ENCODE data around the gene HTR1E.

HTR1E gene

GRCh38 chr6:87040729-87041128 lies 103.4 kb downstream of the HTR1E start:
- no peaks in the 10 kb centered on the region for H3K27me3 ChIP-seq (ENCODE audit: control insufficient read depth in 3 of 3, insufficient read depth in 3 of 3, low read depth in 1 of 3, low read length in 3 of 3)
- H2BK15ac ChIP-seq (ENCODE audit: low read length) = no peak overlapping the region
- H3K18ac ChIP-seq (ENCODE audit: low read length) = no peak overlapping the region
- WGBS, 2 donors (ENCODE audit: extremely low coverage in 2 of 2, insufficient read length in 2 of 2, insufficient replicate concordance in 1 of 2) = no CpG with 5 or more reads among the region's 4 CpGs
- H3K36me3 ChIP-seq (replicated peaks in 1 of 2; ENCODE audit: control insufficient read depth in 2 of 2, insufficient read depth in 2 of 2, low read length in 2 of 2) = no peaks in the 10 kb centered on the region
- H3K9me3 ChIP-seq (replicated peaks in 1 of 2; ENCODE audit: control insufficient read depth in 2 of 2, insufficient read depth in 1 of 2, low read depth in 1 of 2, low read length in 2 of 2) = peaks cover 0 to 2% of the 10 kb centered on the region in 2 donors
- H4K8ac ChIP-seq (ENCODE audit: low read depth, low read length) = no peak overlapping the region
- H3K14ac ChIP-seq (ENCODE audit: low read length) = no peak overlapping the region
- H3K23ac ChIP-seq (ENCODE audit: low read depth, low read length, poor library complexity) = no peak overlapping the region
- H3K9ac ChIP-seq (ENCODE audit: low read depth, low read length, poor library complexity) = no peak overlapping the region
- H3K4me2 ChIP-seq (ENCODE audit: insufficient read depth, low read length, poor library complexity, severe bottlenecking) = no peak overlapping the region
- no peak overlapping the region for H2AK5ac ChIP-seq (ENCODE audit: low read depth, low read length)
- H3K27ac ChIP-seq (replicated peaks; ENCODE audit: low read length) = no peak overlapping the region
- no peak overlapping the region for H2BK5ac ChIP-seq (ENCODE audit: low read length)
- H3K4me3 ChIP-seq (ENCODE audit: low read length in 2 of 2) = no peak overlapping the region
- DNase-seq (ENCODE audit: low spot score) = no peak
- H3K4ac ChIP-seq (ENCODE audit: low read length) = no peak overlapping the region
- H4K91ac ChIP-seq (ENCODE audit: low read depth, low read length, poor library complexity) = no peak overlapping the region
- H2BK12ac ChIP-seq (ENCODE audit: low read length) = no peak overlapping the region
- H3K4me1 ChIP-seq (ENCODE audit: control insufficient read depth in 2 of 2, insufficient read depth in 1 of 2, low read depth in 1 of 2, low read length in 2 of 2) = no peaks in the 10 kb centered on the region
- H2BK120ac ChIP-seq (ENCODE audit: low read depth, low read length) = no peak overlapping the region
- no peaks in the 10 kb centered on the region for H3K79me1 ChIP-seq (ENCODE audit: low read depth, low read length)
- H2AFZ ChIP-seq (ENCODE audit: low read length) = no peak overlapping the region

GRCh38 chr6:87045521-87046075 lies 108.3 kb downstream of the HTR1E start:
- WGBS, 2 donors (ENCODE audit: extremely low coverage in 2 of 2, insufficient read length in 2 of 2, insufficient replicate concordance in 1 of 2) = no CpG with 5 or more reads among the region's 5 CpGs
- H4K8ac ChIP-seq (ENCODE audit: low read depth, low read length) = no peak overlapping the region

GRCh38 chr6:87049779-87050178 lies 112.5 kb downstream of the HTR1E start:
- no peak overlapping the region for H3K4me3 ChIP-seq (ENCODE audit: low read length in 2 of 2)
- no peak for DNase-seq (ENCODE audit: low spot score)
- no peak overlapping the region for H2BK120ac ChIP-seq (ENCODE audit: low read depth, low read length)
- no peak overlapping the region for H3K4ac ChIP-seq (ENCODE audit: low read length)
- H2BK5ac ChIP-seq (ENCODE audit: low read length) = no peak overlapping the region
- H3K4me2 ChIP-seq (ENCODE audit: insufficient read depth, low read length, poor library complexity, severe bottlenecking) = no peak overlapping the region
- H3K36me3 ChIP-seq (replicated peaks in 1 of 2; ENCODE audit: control insufficient read depth in 2 of 2, insufficient read depth in 2 of 2, low read length in 2 of 2) = no peaks in the 10 kb centered on the region
- no peak overlapping the region for H2AK5ac ChIP-seq (ENCODE audit: low read depth, low read length)
- no peak overlapping the region for H3K18ac ChIP-seq (ENCODE audit: low read length)
- no peak overlapping the region for H2BK12ac ChIP-seq (ENCODE audit: low read length)
- H3K23ac ChIP-seq (ENCODE audit: low read depth, low read length, poor library complexity) = no peak overlapping the region
- WGBS, 2 donors (ENCODE audit: extremely low coverage in 2 of 2, insufficient read length in 2 of 2, insufficient replicate concordance in 1 of 2) = no CpG with 5 or more reads among the region's 1 CpG
- H3K14ac ChIP-seq (ENCODE audit: low read length) = no peak overlapping the region
- no peak overlapping the region for H2BK15ac ChIP-seq (ENCODE audit: low read length)
- no peaks in the 10 kb centered on the region for H3K9me3 ChIP-seq (replicated peaks in 1 of 2; ENCODE audit: control insufficient read depth in 2 of 2, insufficient read depth in 1 of 2, low read depth in 1 of 2, low read length in 2 of 2)
- H2AFZ ChIP-seq (ENCODE audit: low read length) = no peak overlapping the region
- H4K8ac ChIP-seq (ENCODE audit: low read depth, low read length) = no peak overlapping the region
- H3K27ac ChIP-seq (replicated peaks; ENCODE audit: low read length) = no peak overlapping the region
- H4K91ac ChIP-seq (ENCODE audit: low read depth, low read length, poor library complexity) = no peak overlapping the region
- no peaks in the 10 kb centered on the region for H3K27me3 ChIP-seq (ENCODE audit: control insufficient read depth in 3 of 3, insufficient read depth in 3 of 3, low read depth in 1 of 3, low read length in 3 of 3)
- H3K9ac ChIP-seq (ENCODE audit: low read depth, low read length, poor library complexity) = no peak overlapping the region
- no peaks in the 10 kb centered on the region for H3K4me1 ChIP-seq (ENCODE audit: control insufficient read depth in 2 of 2, insufficient read depth in 1 of 2, low read depth in 1 of 2, low read length in 2 of 2)
- H3K79me1 ChIP-seq (ENCODE audit: low read depth, low read length) = no peaks in the 10 kb centered on the region

More at GRCh38 chr6:87045521-87046075, 108.3 kb downstream of the HTR1E start:
- H3K4ac ChIP-seq (ENCODE audit: low read length) = no peak overlapping the region
- H3K36me3 ChIP-seq (replicated peaks in 1 of 2; ENCODE audit: control insufficient read depth in 2 of 2, insufficient read depth in 2 of 2, low read length in 2 of 2) = no peaks in the 10 kb centered on the region
- no peak overlapping the region for H3K4me3 ChIP-seq (ENCODE audit: low read length in 2 of 2)
- peaks cover 0 to 2% of the 10 kb centered on the region in 2 donors for H3K9me3 ChIP-seq (replicated peaks in 1 of 2; ENCODE audit: control insufficient read depth in 2 of 2, insufficient read depth in 1 of 2, low read depth in 1 of 2, low read length in 2 of 2)
- H2BK12ac ChIP-seq (ENCODE audit: low read length) = no peak overlapping the region
- H2AK5ac ChIP-seq (ENCODE audit: low read depth, low read length) = no peak overlapping the region
- H3K9ac ChIP-seq (ENCODE audit: low read depth, low read length, poor library complexity) = no peak overlapping the region
- H3K79me1 ChIP-seq (ENCODE audit: low read depth, low read length) = no peaks in the 10 kb centered on the region
- no peaks in the 10 kb centered on the region for H3K4me1 ChIP-seq (ENCODE audit: control insufficient read depth in 2 of 2, insufficient read depth in 1 of 2, low read depth in 1 of 2, low read length in 2 of 2)
- no peak for DNase-seq (ENCODE audit: low spot score)
- no peak overlapping the region for H3K4me2 ChIP-seq (ENCODE audit: insufficient read depth, low read length, poor library complexity, severe bottlenecking)
- H2AFZ ChIP-seq (ENCODE audit: low read length) = no peak overlapping the region
- H3K18ac ChIP-seq (ENCODE audit: low read length) = no peak overlapping the region
- H3K14ac ChIP-seq (ENCODE audit: low read length) = no peak overlapping the region
- no peak overlapping the region for H3K23ac ChIP-seq (ENCODE audit: low read depth, low read length, poor library complexity)
- H4K91ac ChIP-seq (ENCODE audit: low read depth, low read length, poor library complexity) = no peak overlapping the region
- no peak overlapping the region for H2BK5ac ChIP-seq (ENCODE audit: low read length)
- H3K27me3 ChIP-seq (ENCODE audit: control insufficient read depth in 3 of 3, insufficient read depth in 3 of 3, low read depth in 1 of 3, low read length in 3 of 3) = no peaks in the 10 kb centered on the region
- no peak overlapping the region for H2BK120ac ChIP-seq (ENCODE audit: low read depth, low read length)
- no peak overlapping the region for H3K27ac ChIP-seq (replicated peaks; ENCODE audit: low read length)
- no peak overlapping the region for H2BK15ac ChIP-seq (ENCODE audit: low read length)

GRCh38 chr6:87053312-87053711 lies 116.0 kb downstream of the HTR1E start:
- Histone ChIP-seq H2BK5ac (ENCODE audit: low read length) (no peak overlapping the region), H3K27me3 (ENCODE audit: control insufficient read depth in 3 of 3, insufficient read depth in 3 of 3, low read depth in 1 of 3, low read length in 3 of 3) (no peaks in the 10 kb centered on the region), H3K4me1 (ENCODE audit: control insufficient read depth in 2 of 2, insufficient read depth in 1 of 2, low read depth in 1 of 2, low read length in 2 of 2) (no peaks in the 10 kb centered on the region), H3K4me3 (ENCODE audit: low read length in 2 of 2) (no peak overlapping the region), H3K23ac (ENCODE audit: low read depth, low read length, poor library complexity) (no peak overlapping the region), H4K8ac (ENCODE audit: low read depth, low read length) (no peak overlapping the region), H2BK12ac (ENCODE audit: low read length) (no peak overlapping the region), H3K18ac (ENCODE audit: low read length) (no peak overlapping the region), H3K14ac (ENCODE audit: low read length) (no peak overlapping the region), H3K36me3 (replicated peaks in 1 of 2; ENCODE audit: control insufficient read depth in 2 of 2, insufficient read depth in 2 of 2, low read length in 2 of 2) (no peaks in the 10 kb centered on the region), H3K4ac (ENCODE audit: low read length) (no peak overlapping the region), H2AFZ (ENCODE audit: low read length) (no peak overlapping the region), H4K91ac (ENCODE audit: low read depth, low read length, poor library complexity) (no peak overlapping the region), H3K9me3 (replicated peaks in 1 of 2; ENCODE audit: control insufficient read depth in 2 of 2, insufficient read depth in 1 of 2, low read depth in 1 of 2, low read length in 2 of 2) (no peaks in the 10 kb centered on the region), H2AK5ac (ENCODE audit: low read depth, low read length) (no peak overlapping the region), H2BK120ac (ENCODE audit: low read depth, low read length) (no peak overlapping the region), H3K9ac (ENCODE audit: low read depth, low read length, poor library complexity) (no peak overlapping the region), H3K4me2 (ENCODE audit: insufficient read depth, low read length, poor library complexity, severe bottlenecking) (no peak overlapping the region), H3K79me1 (ENCODE audit: low read depth, low read length) (no peaks in the 10 kb centered on the region), H3K27ac (replicated peaks; ENCODE audit: low read length) (no peak overlapping the region), H2BK15ac (ENCODE audit: low read length) (no peak overlapping the region)
- WGBS, 2 donors (ENCODE audit: extremely low coverage in 2 of 2, insufficient read length in 2 of 2, insufficient replicate concordance in 1 of 2) = no CpG with 5 or more reads among the region's 1 CpG
- no peak for DNase-seq (ENCODE audit: low spot score)
